Duodenal mucosa (tissue), 2 donors: ENCODE data around the gene RNFT2.

Source experiments
- H3K27ac ChIP-seq: one replicate; pipeline ENCODE4 v1.7.0; 2013; ENCODE audit warnings: low read depth, low read length
- H3K27me3 ChIP-seq, 2 donors: one replicate each; pipeline ENCODE4 v1.7.0; 2013; ENCODE audit warnings: low read length in 2 of 2, control low read depth in 1 of 2; ENCODE audit not compliant: insufficient read depth in 2 of 2, control insufficient read depth in 1 of 2
- H3K36me3 ChIP-seq, 2 donors: one replicate each; pipeline ENCODE4 v1.7.0; 2013; ENCODE audit warnings: low read length in 2 of 2, control low read depth in 1 of 2; ENCODE audit not compliant: insufficient read depth in 2 of 2, control insufficient read depth in 1 of 2
- H3K4me1 ChIP-seq, 2 donors: one replicate each; pipeline ENCODE4 v1.7.0; 2013; ENCODE audit warnings: low read length in 2 of 2, control low read depth in 1 of 2; ENCODE audit not compliant: insufficient read depth in 2 of 2, control insufficient read depth in 1 of 2
- H3K4me3 ChIP-seq, 2 donors: one replicate each; pipeline ENCODE4 v1.7.0; 2013; ENCODE audit warnings: low read length in 2 of 2, low read depth in 1 of 2
- H3K9ac ChIP-seq, 2 donors: one replicate each; pipeline ENCODE4 v1.7.0; 2013; ENCODE audit warnings: low read length in 2 of 2, low read depth in 1 of 2
- H3K9me3 ChIP-seq, 2 donors: one replicate each; pipeline ENCODE4 v1.7.0; 2013; ENCODE audit warnings: low read length in 2 of 2, control low read depth in 1 of 2; ENCODE audit not compliant: control insufficient read depth in 1 of 2

Gene RNFT2

GRCh38 chr12:116821291-116821690 is 83.2 kb downstream of the RNFT2 start:
- Histone ChIP-seq H3K4me3 (no peak overlapping the region), H3K9me3 (peaks cover 5 to 11% of the 10 kb centered on the region in 2 donors), H3K36me3 (no peaks in the 10 kb centered on the region), H3K27me3 (no peaks in the 10 kb centered on the region), H3K4me1 (peaks cover 6 to 10% of the 10 kb centered on the region in 2 donors), H3K27ac (no peak overlapping the region), H3K9ac (no peak overlapping the region)

- no peaks in the 10 kb centered on the region for H3K36me3 ChIP-seq
- H3K4me1 ChIP-seq = no peaks in the 10 kb centered on the region
- H3K27me3 ChIP-seq = no peaks in the 10 kb centered on the region
- no peak overlapping the region for H3K9ac ChIP-seq
- H3K4me3 ChIP-seq = no peak overlapping the region
- H3K9me3 ChIP-seq = peaks cover 5 to 11% of the 10 kb centered on the region in 2 donors
- no peak overlapping the region for H3K27ac ChIP-seq
Measured at GRCh38 chr12:116827432-116827831, 89.3 kb downstream of the RNFT2 start.

DNA sequence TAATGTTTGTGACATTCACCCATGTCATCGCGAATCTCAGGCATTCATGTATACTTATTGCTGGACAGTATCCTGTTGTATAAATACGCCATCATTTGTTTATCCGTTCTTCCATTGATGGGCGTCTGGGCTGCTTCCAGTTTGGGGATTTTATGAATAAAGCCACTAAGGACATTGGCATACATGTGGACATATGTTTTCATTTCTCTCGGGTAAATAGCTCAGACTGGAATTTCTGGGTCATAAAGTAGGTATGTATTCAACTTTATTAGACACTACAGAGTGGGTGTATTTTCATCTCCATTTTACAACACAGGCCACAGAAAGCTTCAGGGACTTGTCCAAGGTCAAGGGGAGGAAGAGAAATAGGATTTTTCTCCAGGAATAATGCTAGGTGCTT is 94.2 kb downstream of the RNFT2 start:
- H3K4me3 ChIP-seq = no peak overlapping the region
- H3K4me1 ChIP-seq = no peaks in the 10 kb centered on the region
- no peak overlapping the region for H3K9ac ChIP-seq
- H3K9me3 ChIP-seq = no peaks in the 10 kb centered on the region
- H3K27ac ChIP-seq = no peak overlapping the region
- H3K27me3 ChIP-seq = no peaks in the 10 kb centered on the region
- H3K36me3 ChIP-seq = no peaks in the 10 kb centered on the region

- no peaks in the 10 kb centered on the region for H3K4me1 ChIP-seq
- no peaks in the 10 kb centered on the region for H3K27me3 ChIP-seq
- H3K4me3 ChIP-seq = no peak overlapping the region
- no peak overlapping the region for H3K9ac ChIP-seq
- no peak overlapping the region for H3K27ac ChIP-seq
- H3K36me3 ChIP-seq = no peaks in the 10 kb centered on the region
- no peaks in the 10 kb centered on the region for H3K9me3 ChIP-seq
Measured at GRCh38 chr12:116833474-116833873, 95.4 kb downstream of the RNFT2 start.

DNA sequence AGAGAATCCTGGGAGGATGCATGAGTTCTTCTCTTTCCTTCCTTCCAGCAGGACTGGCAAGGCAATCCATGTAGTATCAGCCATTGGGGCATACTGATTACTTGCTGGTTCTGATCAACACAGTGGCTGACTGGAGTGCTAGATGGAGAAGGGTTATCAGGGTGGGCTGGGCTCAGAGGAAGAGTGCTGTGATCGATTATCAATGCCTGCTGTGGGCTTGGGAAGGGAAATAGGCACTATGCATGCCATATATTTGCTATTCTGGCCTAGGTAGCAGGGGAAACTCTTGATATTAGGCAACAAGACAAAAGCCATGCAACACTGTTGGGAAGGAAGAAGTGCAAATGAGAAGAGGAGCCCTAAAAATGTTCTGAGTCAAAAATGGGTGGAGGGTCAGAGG is 97.4 kb downstream of the RNFT2 start:
- no peaks in the 10 kb centered on the region for H3K9me3 ChIP-seq

DNA sequence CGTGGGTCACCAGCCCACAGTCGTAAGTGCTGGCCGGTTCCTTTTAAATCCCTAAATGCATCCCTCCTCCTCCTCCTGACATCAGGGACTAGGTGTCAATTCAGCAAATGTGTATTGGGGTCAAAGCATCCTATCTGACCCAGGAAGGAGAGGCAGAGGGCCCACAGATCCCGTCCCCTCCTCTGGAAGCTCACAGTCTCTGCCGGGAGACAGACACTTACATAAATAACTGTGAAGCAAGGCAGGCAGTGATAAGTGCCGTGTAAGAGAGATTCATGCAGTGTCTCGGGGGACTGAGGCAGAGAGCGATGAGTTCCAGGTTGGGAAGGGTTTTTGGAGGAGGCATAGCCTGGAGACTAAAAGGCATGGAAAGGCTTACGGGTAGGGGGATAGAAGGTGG is 99.0 kb downstream of the RNFT2 start:
- Histone ChIP-seq H3K27me3 (no peaks in the 10 kb centered on the region), H3K4me3 (no peak overlapping the region), H3K36me3 (no peaks in the 10 kb centered on the region), H3K27ac (no peak overlapping the region), H3K9ac (no peak overlapping the region), H3K9me3 (no peaks in the 10 kb centered on the region), H3K4me1 (no peaks in the 10 kb centered on the region)

More for the DNA sequence above, 97.4 kb downstream of the RNFT2 start:
- Histone ChIP-seq H3K27me3 (no peaks in the 10 kb centered on the region), H3K4me3 (no peak overlapping the region), H3K4me1 (no peaks in the 10 kb centered on the region), H3K27ac (no peak overlapping the region), H3K36me3 (no peaks in the 10 kb centered on the region), H3K9ac (no peak overlapping the region)

- no peak overlapping the region for H3K27ac ChIP-seq
- no peak overlapping the region for H3K9ac ChIP-seq
- no peaks in the 10 kb centered on the region for H3K9me3 ChIP-seq
- H3K4me3 ChIP-seq = no peak overlapping the region
- no peaks in the 10 kb centered on the region for H3K27me3 ChIP-seq
- H3K36me3 ChIP-seq = no peaks in the 10 kb centered on the region
- H3K4me1 ChIP-seq = no peaks in the 10 kb centered on the region
Measured at GRCh38 chr12:116838365-116838764, 100.2 kb downstream of the RNFT2 start.

DNA sequence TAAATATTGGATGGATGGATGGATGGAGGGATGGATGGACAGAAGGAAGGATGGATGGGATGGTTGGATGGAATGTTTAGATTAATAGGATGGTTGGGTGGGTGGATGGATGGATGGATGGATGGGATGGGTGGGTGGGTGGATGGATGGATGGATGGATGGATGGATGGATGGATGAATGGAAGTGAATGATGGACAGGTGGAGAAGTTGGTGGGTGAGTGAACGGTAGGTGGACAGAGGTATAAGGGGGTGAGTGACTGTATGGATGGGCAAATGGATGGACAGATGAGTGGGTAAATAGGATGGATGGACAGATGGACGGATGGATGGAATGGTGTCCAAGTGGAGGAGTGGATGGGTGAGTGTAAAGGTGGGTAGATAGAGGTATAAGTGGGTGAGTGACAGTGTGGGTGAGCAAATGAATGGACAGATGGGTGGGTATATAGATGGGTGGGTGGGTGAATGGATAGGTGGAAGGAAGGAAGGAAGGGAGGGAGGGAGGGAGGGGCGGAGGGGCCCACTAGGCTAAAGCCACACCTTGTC is 101.2 kb downstream of the RNFT2 start:
- Histone ChIP-seq H3K4me3 (no peak overlapping the region), H3K9ac (no peak overlapping the region), H3K27ac (no peak overlapping the region), H3K9me3 (no peaks in the 10 kb centered on the region), H3K36me3 (no peaks in the 10 kb centered on the region), H3K27me3 (no peaks in the 10 kb centered on the region), H3K4me1 (no peaks in the 10 kb centered on the region)

- no peak overlapping the region for H3K27ac ChIP-seq
- H3K36me3 ChIP-seq = no peaks in the 10 kb centered on the region
- H3K4me3 ChIP-seq = no peak overlapping the region
- H3K9ac ChIP-seq = no peak overlapping the region
- no peaks in the 10 kb centered on the region for H3K4me1 ChIP-seq
- H3K27me3 ChIP-seq = no peaks in the 10 kb centered on the region
- no peaks in the 10 kb centered on the region for H3K9me3 ChIP-seq
Measured at GRCh38 chr12:116843085-116843484, 105.0 kb downstream of the RNFT2 start.

DNA sequence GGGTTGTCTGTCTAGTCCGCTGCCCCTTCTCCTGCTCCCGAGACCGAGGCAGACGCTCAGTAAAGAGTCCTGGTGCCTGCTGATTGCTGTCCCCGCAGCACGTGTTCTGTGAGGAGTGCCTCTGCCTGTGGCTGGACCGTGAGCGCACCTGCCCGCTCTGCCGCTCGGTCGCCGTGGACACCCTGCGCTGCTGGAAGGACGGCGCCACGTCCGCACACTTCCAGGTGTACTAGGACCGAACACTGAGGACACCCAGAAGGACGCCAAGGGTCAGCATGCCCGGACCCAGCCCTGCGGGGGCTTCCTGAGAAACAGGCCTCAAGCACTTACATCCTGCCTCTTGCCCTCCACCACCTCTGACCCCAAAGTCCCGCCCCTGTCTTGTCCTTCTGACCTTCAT is 111.1 kb downstream of the RNFT2 start:
- H3K27ac ChIP-seq = no peak overlapping the region
- H3K9me3 ChIP-seq = no peaks in the 10 kb centered on the region
- no peaks in the 10 kb centered on the region for H3K4me1 ChIP-seq
- no peak overlapping the region for H3K9ac ChIP-seq
- no peaks in the 10 kb centered on the region for H3K36me3 ChIP-seq
- H3K27me3 ChIP-seq = peaks cover 0 to 4% of the 10 kb centered on the region in 2 donors
- no peak overlapping the region for H3K4me3 ChIP-seq

GRCh38 chr12:116852303-116852702 is 114.2 kb downstream of the RNFT2 start:
- Histone ChIP-seq H3K36me3 (no peaks in the 10 kb centered on the region), H3K4me3 (no peak overlapping the region), H3K27ac (no peak overlapping the region), H3K27me3 (peaks cover 0 to 4% of the 10 kb centered on the region in 2 donors), H3K4me1 (no peaks in the 10 kb centered on the region), H3K9ac (no peak overlapping the region), H3K9me3 (no peaks in the 10 kb centered on the region)
